GM10266 (cell line): ENCODE data around the gene CACFD1.

ENCODE experiments used
- DNase-seq: peaks from one replicate; pipeline ENCODE4 v3.0.0; 2012; ENCODE audit errors: extremely low spot score
- TF ChIP-seq, protein P1 (sequence below): IDR thresholded peaks from 2 replicates; pipeline ENCODE4 v1.5.1; 2012; ENCODE audit warnings: mild to moderate bottlenecking, low read depth; ENCODE audit not compliant: control insufficient read depth, insufficient read depth; ENCODE audit errors: missing control alignments

CACFD1 gene

DNA sequence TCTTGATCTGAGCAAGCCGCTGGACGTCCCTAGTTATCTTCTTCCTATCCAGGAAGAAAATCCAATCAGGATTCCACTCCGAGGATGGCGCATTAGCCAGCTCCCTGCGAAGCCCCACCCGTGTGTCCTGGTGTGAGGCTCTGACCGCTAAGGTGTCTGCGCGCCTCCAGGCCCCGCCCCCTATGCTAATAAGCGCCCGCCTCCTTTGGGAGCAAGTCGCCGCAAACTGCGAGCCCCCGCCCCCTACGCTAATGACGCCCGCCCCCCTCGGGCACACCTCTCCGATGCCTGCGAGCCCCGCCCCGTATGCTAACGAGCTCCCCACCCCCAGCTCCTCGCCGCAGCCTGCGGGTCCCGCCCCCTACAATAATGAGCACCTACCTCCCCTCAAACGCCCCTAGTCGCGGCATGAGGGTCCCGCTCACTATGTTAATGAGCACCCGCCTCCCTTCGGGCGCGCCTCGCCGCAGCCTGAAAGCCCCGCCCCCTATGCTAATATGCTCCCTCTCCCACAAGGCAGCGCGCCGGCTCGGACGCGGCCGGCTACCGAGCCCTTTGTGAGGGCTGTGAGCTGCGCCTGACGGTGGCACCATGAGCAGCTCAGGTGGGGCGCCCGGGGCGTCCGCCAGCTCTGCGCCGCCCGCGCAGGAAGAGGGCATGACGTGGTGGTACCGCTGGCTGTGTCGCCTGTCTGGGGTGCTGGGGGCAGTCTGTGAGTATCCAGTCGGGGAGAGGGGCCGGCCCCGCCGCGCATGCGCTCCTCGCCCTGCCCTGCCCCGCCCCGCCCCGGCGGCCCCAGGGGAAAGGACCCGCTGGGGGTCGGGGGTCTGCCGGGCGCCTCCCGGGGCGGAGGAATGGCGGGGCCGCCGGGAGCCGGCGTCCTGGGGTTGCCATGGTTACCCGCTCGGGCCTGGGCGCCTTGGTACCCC, at the start of gene CACFD1:
Gene CACFD1 (plus strand): TSS at position 503 of the 929 bp plus-strand sequence. CDS start 89 bp downstream, at position 592.
- peak; percentile 99 for DNase-seq
- TF ChIP-seq, protein P1, sequence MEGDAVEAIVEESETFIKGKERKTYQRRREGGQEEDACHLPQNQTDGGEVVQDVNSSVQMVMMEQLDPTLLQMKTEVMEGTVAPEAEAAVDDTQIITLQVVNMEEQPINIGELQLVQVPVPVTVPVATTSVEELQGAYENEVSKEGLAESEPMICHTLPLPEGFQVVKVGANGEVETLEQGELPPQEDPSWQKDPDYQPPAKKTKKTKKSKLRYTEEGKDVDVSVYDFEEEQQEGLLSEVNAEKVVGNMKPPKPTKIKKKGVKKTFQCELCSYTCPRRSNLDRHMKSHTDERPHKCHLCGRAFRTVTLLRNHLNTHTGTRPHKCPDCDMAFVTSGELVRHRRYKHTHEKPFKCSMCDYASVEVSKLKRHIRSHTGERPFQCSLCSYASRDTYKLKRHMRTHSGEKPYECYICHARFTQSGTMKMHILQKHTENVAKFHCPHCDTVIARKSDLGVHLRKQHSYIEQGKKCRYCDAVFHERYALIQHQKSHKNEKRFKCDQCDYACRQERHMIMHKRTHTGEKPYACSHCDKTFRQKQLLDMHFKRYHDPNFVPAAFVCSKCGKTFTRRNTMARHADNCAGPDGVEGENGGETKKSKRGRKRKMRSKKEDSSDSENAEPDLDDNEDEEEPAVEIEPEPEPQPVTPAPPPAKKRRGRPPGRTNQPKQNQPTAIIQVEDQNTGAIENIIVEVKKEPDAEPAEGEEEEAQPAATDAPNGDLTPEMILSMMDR = peak; percentile 10

DNA sequence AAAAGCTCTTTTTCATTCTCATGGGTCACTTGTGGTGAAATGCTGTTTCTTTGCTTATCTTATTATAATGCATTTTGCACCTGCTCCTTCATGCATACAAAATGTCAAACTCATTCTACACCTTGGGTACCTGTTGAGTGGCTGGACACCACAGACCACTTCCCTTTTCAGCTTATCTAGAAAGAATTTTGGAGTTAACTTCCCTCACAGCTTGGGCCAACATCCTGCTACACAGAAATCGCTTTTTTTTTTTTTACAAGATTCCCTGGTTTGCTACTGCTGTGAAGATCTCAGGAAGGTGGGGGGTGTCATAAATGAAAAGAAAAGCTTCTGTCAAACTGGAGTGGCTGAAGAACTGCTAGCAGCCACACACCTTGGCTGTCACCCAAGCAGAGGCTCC, 44.6 kb upstream of the CACFD1 start:
- TF ChIP-seq, protein P1 = no peak
- no peak for DNase-seq

DNA sequence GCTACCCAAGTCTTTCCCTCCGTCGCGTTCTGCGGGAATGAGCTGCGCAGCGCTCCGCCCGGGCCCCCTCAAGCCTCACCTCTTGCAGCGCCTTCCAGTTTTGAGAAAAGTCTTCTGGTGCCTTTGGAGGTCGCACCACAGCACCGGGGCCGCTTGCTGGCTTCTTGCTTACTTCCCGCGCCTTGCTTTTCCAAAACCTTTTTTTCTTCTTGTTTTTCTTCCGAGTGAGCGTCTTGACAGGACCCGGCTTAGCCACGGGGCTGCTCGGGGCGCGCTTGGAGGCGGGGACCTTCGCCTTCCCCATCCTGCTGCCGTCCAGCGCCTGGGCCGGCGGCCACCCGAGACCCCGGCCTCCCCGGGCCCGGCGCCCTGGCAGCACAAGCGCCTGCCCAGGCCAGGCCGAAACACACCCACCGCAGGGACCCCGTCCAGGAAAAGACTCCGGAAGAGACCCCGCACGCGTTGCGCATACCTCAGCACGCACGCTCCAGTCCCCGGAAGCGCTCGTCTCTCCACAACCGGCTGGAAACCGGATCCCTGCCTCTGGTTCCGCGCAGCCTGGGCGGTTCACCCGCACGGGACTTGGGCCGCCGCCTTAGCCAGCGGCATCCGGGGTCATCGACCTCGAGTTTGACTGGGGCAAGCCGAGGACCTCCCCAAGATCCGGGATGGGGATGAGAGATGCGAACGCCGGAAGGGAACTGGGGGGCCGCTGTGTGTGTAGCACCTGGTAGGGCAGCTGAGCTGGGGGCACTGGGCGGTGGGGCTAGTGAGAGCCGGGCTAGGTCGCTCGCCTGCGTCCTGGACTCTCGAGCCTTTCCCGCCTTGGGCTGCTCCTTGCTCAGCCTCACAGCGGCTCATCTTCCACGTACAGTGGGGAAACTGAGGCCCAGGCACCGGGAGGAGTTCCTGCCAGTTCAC, 42.0 kb upstream of the CACFD1 start, which contains the start of gene REXO4:
Gene REXO4 (minus strand): TSS at position 470 of the 921 bp plus-strand sequence. CDS start 166 bp downstream, at position 304.
- TF ChIP-seq, protein P1 = no peak
- DNase-seq = peak; percentile 81

DNA sequence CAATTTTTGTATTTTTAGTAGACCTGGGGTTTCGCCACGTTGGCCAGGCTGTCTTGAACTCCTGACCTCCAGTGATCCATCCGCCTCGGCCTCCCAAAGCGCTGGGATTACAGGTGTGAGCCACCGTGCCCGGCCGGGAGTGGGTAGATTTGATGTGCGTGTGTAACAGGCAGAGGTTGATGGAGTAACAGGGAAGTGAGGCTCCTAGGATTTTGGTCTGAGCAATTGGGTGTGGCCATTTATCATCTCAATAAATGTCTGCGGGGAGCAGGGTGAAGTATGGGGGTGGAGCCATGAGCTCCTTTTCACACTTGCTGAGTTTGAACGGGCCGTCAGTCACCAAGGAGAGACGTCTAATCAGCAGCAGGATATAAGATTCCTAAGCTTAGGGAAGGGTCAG, 40.8 kb upstream of the CACFD1 start:
- DNase-seq = no peak
- TF ChIP-seq, protein P1 = no peak

DNA sequence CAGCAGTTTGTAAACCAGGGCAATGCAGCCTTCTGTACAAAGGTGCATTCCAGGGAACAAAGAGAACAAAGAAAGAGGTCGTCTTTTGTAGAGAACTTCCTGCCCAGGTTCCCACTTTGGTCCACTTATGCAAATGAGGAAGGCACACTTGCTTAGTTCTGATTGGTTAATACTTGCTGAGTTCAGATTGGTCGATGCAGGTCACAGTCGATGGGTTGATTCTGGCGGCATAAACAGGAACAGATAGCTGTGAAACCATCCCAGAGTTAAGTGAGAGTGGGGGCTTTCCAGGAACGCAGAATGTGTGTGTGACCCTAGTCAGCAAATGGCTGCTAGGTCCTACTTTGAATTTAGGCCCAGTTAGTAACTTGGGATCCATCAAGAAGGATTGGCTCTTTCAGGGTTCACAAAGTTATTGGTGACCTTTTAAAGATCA, 39.4 kb upstream of the CACFD1 start:
- TF ChIP-seq, protein P1 = no peak
- DNase-seq = peak; percentile 92

DNA sequence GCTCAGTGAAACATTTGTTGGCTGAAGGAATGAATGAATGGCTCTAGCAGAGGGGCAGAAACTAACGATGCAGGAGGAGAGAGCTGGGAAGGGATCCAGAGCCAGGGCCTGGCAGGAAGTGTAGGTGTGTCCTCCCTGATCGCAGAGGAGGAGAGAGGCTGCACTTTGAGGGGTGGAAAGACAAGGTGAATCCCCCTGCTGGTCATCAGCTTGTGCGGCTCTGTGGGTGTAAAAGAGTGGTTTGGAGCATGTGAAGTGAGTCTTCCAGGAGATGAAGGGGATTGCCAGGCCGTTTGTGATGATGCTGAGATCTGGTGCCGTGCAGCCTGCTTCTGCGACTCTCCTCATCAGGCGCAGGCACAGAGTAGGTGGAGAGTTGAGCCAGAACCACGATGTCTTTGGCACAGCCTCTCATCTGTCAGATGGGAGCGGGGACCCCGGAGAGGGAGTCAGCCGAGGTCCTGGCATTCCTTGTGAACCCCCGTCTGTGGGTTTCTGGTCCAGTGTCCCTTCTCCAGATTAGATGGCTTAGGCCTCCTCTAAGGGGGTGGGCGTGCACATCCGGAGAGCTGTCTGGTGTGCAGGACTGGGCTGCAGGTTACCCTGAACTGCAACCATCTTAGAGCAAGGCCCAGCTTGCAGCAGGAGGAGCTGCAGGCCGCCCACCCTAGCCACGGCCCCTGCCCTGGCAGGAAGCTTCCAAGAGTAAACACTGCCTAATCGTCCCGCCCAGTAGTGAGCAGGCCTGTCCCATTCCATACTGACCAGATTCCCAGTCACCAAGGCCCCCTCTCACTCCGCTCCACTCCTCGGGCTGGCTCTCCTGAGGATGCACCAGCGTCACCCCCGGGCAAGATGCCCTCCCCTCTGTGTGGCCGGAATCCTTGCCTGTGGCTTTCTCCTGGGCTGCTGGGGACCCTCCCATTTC, 37.9 kb upstream of the CACFD1 start, which contains the start of gene ADAMTS13:
Gene ADAMTS13 (plus strand): TSS at position 753 of the 928 bp plus-strand sequence. CDS start 77 bp downstream, at position 830.
- TF ChIP-seq, protein P1 = peak; percentile 31
- peak; percentile 83 for DNase-seq
